H1 (cell line): ENCODE results near the gene RRBP1. TPM values are rescaled to one million over a fixed set of nuclear protein-coding genes. Genes with fewer than 3 reads are reported as not detected.

Source experiments
- CTCF ChIA-PET: fragments of 300-600 bp; sonication (Branson Sonifier 250); formaldehyde crosslinking; loops from one replicate; lab custom pipeline; 2021; ENCODE audit not compliant: partially characterized antibody; lab: Charles Lee
- POLR2A ChIA-PET: fragments of 300-600 bp; sonication (Branson Sonifier 250); formaldehyde crosslinking; loops from one replicate; lab custom pipeline; 2021; ENCODE audit warnings: inconsistent platforms; ENCODE audit not compliant: partially characterized antibody; lab: Charles Lee
- DNase-seq, 2 experiments: peaks; one replicate each; pipeline versions ENCODE4 v3.0.0 to v3.0.0-alpha.2; 2010 to 2022; ENCODE audit warnings: low spot score in 2 of 2, low read depth in 1 of 2, mixed read lengths in 1 of 2
- FAIRE-seq: peaks from 2 replicates; lab custom pipeline; 2011; peaks lifted over from hg19 to GRCh38; lab: Jason Lieb, UNC
- H2AFZ ChIP-seq: 2 replicates; pipeline ENCODE4 v1.8.1; 2012; ENCODE audit warnings: low read length, inconsistent platforms
- H2AK5ac ChIP-seq: 2 replicates; pipeline ENCODE4 v1.6.1; 2013; ENCODE audit warnings: low read depth, low read length
- H2BK120ac ChIP-seq: replicated peaks from 2 replicates; pipeline ENCODE3; 2013; ENCODE audit warnings: low read depth, low read length, inconsistent platforms
- H2BK12ac ChIP-seq: 2 replicates; pipeline ENCODE4 v1.6.1; 2013; ENCODE audit warnings: low read depth, low read length
- H2BK15ac ChIP-seq: 2 replicates; pipeline ENCODE4 v1.6.1; 2013; ENCODE audit warnings: low read length
- H2BK20ac ChIP-seq: 2 replicates; pipeline ENCODE4 v1.6.1; 2013; ENCODE audit warnings: low read length
- H2BK5ac ChIP-seq: 2 replicates; pipeline ENCODE4 v1.6.1; 2013; ENCODE audit warnings: low read depth, low read length
- H3K14ac ChIP-seq: 2 replicates; pipeline ENCODE4 v1.6.1; 2013; ENCODE audit warnings: inconsistent platforms; ENCODE audit not compliant: insufficient read length
- H3K18ac ChIP-seq: 2 replicates; pipeline ENCODE4 v1.6.1; 2013; ENCODE audit warnings: low read length; ENCODE audit errors: extremely low read depth
- H3K23ac ChIP-seq: 2 replicates; pipeline ENCODE4 v1.6.1; 2013; ENCODE audit warnings: inconsistent platforms; ENCODE audit not compliant: insufficient read length
- H3K23me2 ChIP-seq: 2 replicates; pipeline ENCODE4 v1.6.1; 2013; ENCODE audit warnings: low read depth, low read length
- H3K27ac ChIP-seq: 2 replicates; pipeline ENCODE4 v1.6.1; 2011; ENCODE audit warnings: low read depth, low read length, inconsistent platforms
- H3K27me3 ChIP-seq, 4 experiments: replicated peaks in 1 of 4; 1 replicate in 1 of 4; 2 replicates in 3 of 4; pipeline versions ENCODE4 v1.6.1 to v1.8.1; 2011 to 2013; ENCODE audit warnings: low read length in 3 of 4, mild to moderate bottlenecking in 3 of 4, inconsistent platforms in 2 of 4, mixed read lengths in 2 of 4, moderate library complexity in 1 of 4; ENCODE audit not compliant: control insufficient read depth in 3 of 4, insufficient read depth in 3 of 4; ENCODE audit errors: extremely low read depth in 1 of 4
- H3K36me3 ChIP-seq, 4 experiments: 2 replicates each; pipeline versions ENCODE4 v1.6.1 to v1.8.1; 2011 to 2013; ENCODE audit warnings: mild to moderate bottlenecking in 4 of 4, low read length in 3 of 4, moderate library complexity in 2 of 4, control low read depth in 1 of 4, inconsistent platforms in 1 of 4; ENCODE audit not compliant: insufficient read depth in 4 of 4, control insufficient read depth in 2 of 4
- H3K4ac ChIP-seq: replicated peaks from 2 replicates; pipeline ENCODE3; 2013; ENCODE audit warnings: low read length, low read depth, mixed read lengths, inconsistent platforms; ENCODE audit not compliant: insufficient read length
- H3K4me1 ChIP-seq, 4 experiments: replicated peaks in 1 of 4; 1 replicate in 1 of 4; 2 replicates in 3 of 4; pipeline versions ENCODE4 v1.6.1 to v1.8.1; 2011 to 2013; ENCODE audit warnings: low read length in 3 of 4, inconsistent platforms in 2 of 4, mixed read lengths in 1 of 4; ENCODE audit not compliant: insufficient read depth in 4 of 4, control insufficient read depth in 3 of 4
- H3K4me2 ChIP-seq, 2 experiments: 2 replicates each; pipeline versions ENCODE4 v1.6.1 to v1.8.1; 2011 to 2013; ENCODE audit warnings: low read depth in 2 of 2, low read length in 2 of 2, control low read depth in 1 of 2, inconsistent platforms in 1 of 2, mild to moderate bottlenecking in 1 of 2; ENCODE audit not compliant: insufficient read depth in 1 of 2
- H3K4me3 ChIP-seq, 4 experiments: fragments of 200-600, 300-600 bp in 1 of 4; sonication (generic), shearing (Covaris generic), sonication (Bioruptor Twin) in 1 of 4; 2 replicates each; pipeline versions ENCODE4 v1.5.1 to v1.8.1; 2011 to 2016; ENCODE audit warnings: low read length in 4 of 4, low read depth in 3 of 4, control low read depth in 2 of 4, inconsistent platforms in 2 of 4, mild to moderate bottlenecking in 2 of 4, mixed read lengths in 1 of 4, moderate library complexity in 1 of 4; ENCODE audit not compliant: insufficient read depth in 2 of 4; ENCODE audit errors: extremely low read depth in 1 of 4
- H3K56ac ChIP-seq: replicated peaks from 2 replicates; pipeline ENCODE3; 2013; ENCODE audit warnings: low read depth, mild to moderate bottlenecking, mixed read lengths, low read length, inconsistent platforms; ENCODE audit not compliant: insufficient read length
- H3K79me1 ChIP-seq: 2 replicates; pipeline ENCODE4 v1.6.1; 2013; ENCODE audit warnings: low read depth, low read length, control low read depth
- H3K79me2 ChIP-seq, 2 experiments: 2 replicates each; pipeline versions ENCODE4 v1.6.1 to v1.8.1; 2012 to 2013; ENCODE audit warnings: low read length in 2 of 2, mild to moderate bottlenecking in 2 of 2, inconsistent platforms in 1 of 2; ENCODE audit not compliant: insufficient read depth in 2 of 2, control insufficient read depth in 1 of 2
- H3K9ac ChIP-seq, 4 experiments: replicated peaks in 1 of 4; 1 replicate in 1 of 4; 2 replicates in 3 of 4; pipeline versions ENCODE4 v1.6.1 to v1.8.1; 2011 to 2013; ENCODE audit warnings: low read depth in 3 of 4, low read length in 3 of 4, control low read depth in 2 of 4, mild to moderate bottlenecking in 2 of 4, moderate library complexity in 2 of 4, inconsistent platforms in 1 of 4; ENCODE audit errors: extremely low read depth in 1 of 4
- H3K9me3 ChIP-seq, 2 experiments: 2 replicates each; pipeline versions ENCODE4 v1.6.1 to v1.8.1; 2012 to 2013; ENCODE audit warnings: mild to moderate bottlenecking in 2 of 2, moderate library complexity in 2 of 2, control low read depth in 1 of 2, inconsistent platforms in 1 of 2, low read depth in 1 of 2, low read length in 1 of 2, mixed read lengths in 1 of 2; ENCODE audit not compliant: insufficient read depth in 2 of 2
- H4K20me1 ChIP-seq, 2 experiments: replicated peaks in 1 of 2; 2 replicates each; pipeline versions ENCODE3 to v1.8.1; 2011 to 2013; ENCODE audit warnings: inconsistent platforms in 2 of 2, low read length in 2 of 2, mild to moderate bottlenecking in 1 of 2; ENCODE audit not compliant: insufficient read depth in 2 of 2, control insufficient read depth in 1 of 2
- H4K5ac ChIP-seq: 2 replicates; pipeline ENCODE4 v1.6.1; 2013; ENCODE audit warnings: low read length, low read depth, mixed read lengths, inconsistent platforms; ENCODE audit not compliant: insufficient read length
- H4K8ac ChIP-seq: 2 replicates; pipeline ENCODE4 v1.8.0; 2013; ENCODE audit warnings: mild to moderate bottlenecking, moderate library complexity, low read length, inconsistent platforms; ENCODE audit not compliant: insufficient read depth; ENCODE audit errors: extremely low read depth
- H4K91ac ChIP-seq: replicated peaks from 2 replicates; pipeline ENCODE3; 2013; ENCODE audit warnings: low read length, mixed read lengths, inconsistent platforms; ENCODE audit not compliant: insufficient read length
- KDM1A ChIP-seq: fragments of 200-600, 300-600 bp; sonication (generic); IDR thresholded peaks from 2 replicates; pipeline ENCODE4 v1.7.1; 2016; ENCODE audit warnings: mild to moderate bottlenecking, low read length, borderline replicate concordance
- SIN3A ChIP-seq, 2 experiments: IDR thresholded peaks in 1 of 2; conservative IDR thresholded peaks in 1 of 2; 2 replicates each; pipeline ENCODE4 v1.6.1; 2011 to 2012; ENCODE audit warnings: low read length in 2 of 2, improper control_type of control experiment in 1 of 2, low read depth in 1 of 2, mild to moderate bottlenecking in 1 of 2
- WGBS, 2 experiments: shearing (Covaris generic) in 1 of 2; methylation state at CpG; one replicate each; pipeline versions ENCODE4 v1.1.6 to v1.1.7; 2013 to 2015; ENCODE audit warnings: low lambda C conversion rate in 2 of 2, mixed read lengths in 2 of 2, inconsistent platforms in 1 of 2, low coverage in 1 of 2, missing lambda C conversion rate in 1 of 2; ENCODE audit not compliant: insufficient replicate concordance in 2 of 2, insufficient coverage in 1 of 2, insufficient read length in 1 of 2; ENCODE audit errors: extremely low coverage in 1 of 2, missing lambda C conversion rate in 1 of 2; 5-methylcytosine and 5-hydroxymethylcytosine counted together
- polyA plus RNA-seq, 7 experiments: library from polyadenylated mRNA; depleted of rRNA in 3 of 7; stranded (reverse) in 5 of 7; unstranded in 2 of 7; fragments of >200 nt in 5 of 7; fragments of 200-250 nt in 2 of 7; gene quantifications; 1 replicate in 5 of 7; 2 replicates in 1 of 7; 4 replicates in 1 of 7; pipeline versions ENCODE4 v1.2.1 to v1.2.3, GENCODE V29; 2011 to 2013; ENCODE audit warnings: missing spikeins in 2 of 7, mixed read lengths in 2 of 7
- total RNA-seq: library from RNA; stranded (reverse); fragmentation: NEBNext Ultra II Directional; extraction: Animal tissue kit (Norgen Biotek cat#: 25700); gene quantifications from 2 replicates; pipeline ENCODE4 v1.2.1, GENCODE V29; 2021

RRBP1 gene
- total and polyA plus RNA-seq, 2 of the 8 experiments (the other 6 are each of a cell fraction or from before 2014, with no cell fraction given) = 15.9 to 157 TPM

DNA sequence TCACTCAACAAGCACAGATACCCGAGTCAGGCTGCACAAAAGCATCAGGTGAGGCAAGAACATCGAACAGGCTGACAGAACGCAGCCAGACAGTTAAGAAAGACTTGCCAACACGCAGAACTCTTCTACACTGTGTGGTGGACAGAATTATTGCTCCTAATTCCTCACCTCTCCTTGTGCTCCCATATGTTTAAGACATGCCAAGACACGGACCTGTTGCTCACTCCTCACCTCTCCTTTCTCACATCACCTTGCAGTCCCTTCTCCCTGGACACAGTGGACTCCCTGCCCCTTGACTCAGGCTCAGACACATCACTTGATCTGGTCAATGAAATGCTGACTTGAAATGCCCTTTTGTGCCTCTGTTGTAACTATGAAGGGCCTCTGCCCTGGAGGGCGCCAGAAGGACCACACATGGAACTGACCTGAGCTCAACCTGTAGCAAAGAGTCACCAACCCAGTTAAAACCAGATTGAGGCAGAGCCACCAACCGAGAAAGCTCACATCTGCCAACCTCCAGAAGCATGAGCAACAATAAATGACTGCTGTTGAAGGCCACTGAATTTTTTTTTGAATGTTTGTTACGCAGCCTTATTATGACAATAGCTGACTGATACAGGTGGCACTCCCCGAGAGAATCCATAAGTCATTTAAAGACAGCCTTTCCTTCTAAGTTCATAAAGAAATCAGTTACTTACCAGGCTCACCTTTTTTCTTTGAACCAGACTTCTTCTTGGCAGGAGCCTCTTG, 24.0 kb downstream of the RRBP1 start:
- H4K5ac ChIP-seq = no peak overlapping the region
- H2BK20ac ChIP-seq = peak overlapping the region; percentile 76; the same call in 1 of the 2 replicates
- H3K23me2 ChIP-seq = no peaks in the 10 kb centered on the region
- no peak overlapping the region for H3K14ac ChIP-seq
- peaks cover 5 to 74% of the 10 kb centered on the region in 2 experiments; a peak in 3 of 4 replicates for H3K79me2 ChIP-seq
- no peak overlapping the region for H3K27ac ChIP-seq
- peaks cover under 1 to 8% of the 10 kb centered on the region in 2 experiments for H4K20me1 ChIP-seq
- H2BK120ac ChIP-seq = no peak overlapping the region
- peaks cover 6 to 13% of the 10 kb centered on the region in 2 experiments for H3K9me3 ChIP-seq
- H2AFZ ChIP-seq = no peak overlapping the region
- no peak for DNase-seq
- H3K4me3 ChIP-seq = no peak overlapping the region
- no peak for FAIRE-seq
- H3K9ac ChIP-seq = no peak overlapping the region
- ChIA-PET POLR2A (interaction anchor here (1.3 kb wide), 1 partner anchor 8 kb away, joined by 4 read pairs; no protein-coding TSS in a partner anchor), CTCF (interaction anchor here (1.0 to 5.9 kb wide), 3 partner anchors 8 to 280 kb away, joined by 3 to 26 read pairs (median 12); partner anchors contain the start of gene RRBP1)
- H4K8ac ChIP-seq = no peak overlapping the region
- TF ChIP-seq KDM1A (peak; percentile 74; the same call in 1 of the 2 replicates), SIN3A (conservative IDR thresholded peaks at IDR 0.05 in 1 of 2, IDR thresholded peaks at IDR 0.05 in 1 of 2; ENCODE audit: low read depth in 1 of 2, low read length in 2 of 2) (no peak)
- no peak overlapping the region for H3K18ac ChIP-seq
- no peak overlapping the region for H3K56ac ChIP-seq
- H4K91ac ChIP-seq = no peak overlapping the region
- H3K36me3 ChIP-seq = peaks cover 0 to 20% (median 10%) of the 10 kb centered on the region in 4 experiments; a peak in 5 of 8 replicates
- H2BK12ac ChIP-seq = no peak overlapping the region; the same call in 1 of the 2 replicates
- no peak overlapping the region for H2BK15ac ChIP-seq
- H3K4me1 ChIP-seq = peaks cover 6 to 11% (median 8%) of the 10 kb centered on the region in 4 experiments; a peak in 5 of 7 replicates
- peaks cover 19% of the 10 kb centered on the region for H3K79me1 ChIP-seq
- H3K4ac ChIP-seq = no peak overlapping the region
- WGBS, 2 experiments = 93% methylated on average over 9 of the region's 9 CpGs; no CpG with 5 or more reads in 1 of the 2 experiments
- no peak overlapping the region for H3K23ac ChIP-seq
- no peaks in the 10 kb centered on the region for H3K27me3 ChIP-seq
- no peak overlapping the region for H3K4me2 ChIP-seq
- no peak overlapping the region for H2AK5ac ChIP-seq
- peak overlapping the region; percentile 66; the same call in 1 of the 2 replicates for H2BK5ac ChIP-seq
